Activated naive CD8-positive, alpha-beta T cell (primary cell): ENCODE measurements around the gene SDK2.
A peak's percentile ranks its signal among the peaks of the same experiment; 100 is the strongest.

Source experiments
- H3K27ac Mint-ChIP-seq: one replicate; pipeline ENCODE4 v1.8.0; 2021; ENCODE audit warnings: mixed read lengths
- H3K27me3 Mint-ChIP-seq: one replicate; pipeline ENCODE4 v1.8.0; 2021; ENCODE audit warnings: mixed read lengths
- H3K36me3 Mint-ChIP-seq: one replicate; pipeline ENCODE4 v1.8.0; 2021; ENCODE audit warnings: mixed read lengths
- H3K4me1 Mint-ChIP-seq: one replicate; pipeline ENCODE4 v1.8.0; 2021; ENCODE audit warnings: low read depth, mixed read lengths
- H3K4me3 Mint-ChIP-seq: one replicate; pipeline ENCODE4 v1.8.0; 2021; ENCODE audit warnings: mild to moderate bottlenecking, mixed read lengths
- H3K9me3 Mint-ChIP-seq: one replicate; pipeline ENCODE4 v1.8.0; 2021; ENCODE audit warnings: low read depth, mixed read lengths

SDK2 gene

GRCh38 chr17:73595931-73596330 is 48.3 kb downstream of the SDK2 start:
- Mint-ChIP-seq H3K4me3 (no peak overlapping the region), H3K9me3 (no peaks in the 10 kb centered on the region), H3K27ac (no peak overlapping the region)

DNA sequence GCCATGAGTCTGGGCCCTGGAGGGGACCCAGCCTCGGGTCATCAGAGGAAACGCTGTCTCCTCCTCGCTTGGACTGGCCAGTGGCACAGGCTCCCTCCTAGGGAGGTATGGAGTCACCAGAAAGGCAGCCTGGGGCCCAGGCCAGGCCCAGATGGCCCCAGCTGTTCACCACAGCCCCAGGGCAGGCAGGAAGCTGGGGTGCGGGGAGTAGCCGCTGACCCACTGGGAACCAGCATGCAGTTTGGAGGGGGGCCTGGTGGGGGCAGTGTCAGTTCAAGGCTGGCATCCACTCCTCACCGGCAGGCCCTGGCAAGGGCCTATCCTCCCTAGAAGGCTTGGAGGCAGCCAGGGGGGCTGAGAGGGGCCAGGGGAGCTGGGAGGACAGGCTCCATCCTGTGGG is 48.8 kb downstream of the SDK2 start:
- Mint-ChIP-seq H3K4me1 (peaks cover 62% of the 10 kb centered on the region), H3K36me3 (no peaks in the 10 kb centered on the region), H3K9me3 (no peaks in the 10 kb centered on the region), H3K27ac (no peak overlapping the region), H3K4me3 (no peak overlapping the region), H3K27me3 (no peaks in the 10 kb centered on the region)

More at GRCh38 chr17:73595931-73596330, 48.3 kb downstream of the SDK2 start:
- Mint-ChIP-seq H3K36me3 (no peaks in the 10 kb centered on the region), H3K4me1 (peaks cover 59% of the 10 kb centered on the region), H3K27me3 (no peaks in the 10 kb centered on the region)

DNA sequence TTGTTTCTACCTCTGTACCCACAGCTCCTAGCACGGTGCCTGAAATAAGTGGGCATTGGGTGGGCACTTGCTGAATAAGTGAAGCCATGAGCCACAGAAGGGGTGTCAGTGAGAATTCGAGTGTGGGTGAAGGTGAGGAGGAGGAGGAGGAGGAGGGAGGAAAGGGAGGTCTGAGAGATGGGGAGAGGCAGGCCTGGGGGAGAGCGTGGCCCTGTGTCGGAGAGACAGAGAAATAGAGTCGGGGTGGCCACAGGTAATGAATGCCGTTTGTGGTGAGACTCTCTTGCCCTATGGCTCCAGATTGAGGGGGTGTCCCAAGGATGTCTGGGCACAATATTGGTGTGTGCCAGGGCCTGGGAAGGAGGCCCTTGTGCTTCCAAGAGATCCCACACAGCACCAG is 49.2 kb downstream of the SDK2 start:
- H3K27ac Mint-ChIP-seq, result peak overlapping the region; percentile 36
- H3K27me3 Mint-ChIP-seq, result no peaks in the 10 kb centered on the region
- H3K9me3 Mint-ChIP-seq, result no peaks in the 10 kb centered on the region
- no peak overlapping the region for H3K4me3 Mint-ChIP-seq
- H3K4me1 Mint-ChIP-seq, result peaks cover 66% of the 10 kb centered on the region
- H3K36me3 Mint-ChIP-seq, result no peaks in the 10 kb centered on the region

DNA sequence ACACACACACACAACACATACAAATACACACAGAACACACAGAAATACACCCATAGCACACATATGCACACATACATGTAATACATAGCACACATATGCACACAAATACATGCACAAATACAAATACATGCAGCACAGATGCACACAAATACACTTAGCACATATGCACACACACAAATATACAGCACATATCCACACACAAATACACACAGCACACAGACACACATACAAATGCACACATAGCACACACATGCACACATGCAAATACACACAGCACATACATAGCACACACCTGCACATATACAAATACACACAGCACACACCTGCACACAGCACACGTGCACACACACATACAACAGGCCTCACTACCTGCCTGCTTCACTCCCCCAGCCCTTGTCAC is 49.6 kb downstream of the SDK2 start:
- no peaks in the 10 kb centered on the region for H3K27me3 Mint-ChIP-seq
- H3K4me1 Mint-ChIP-seq, result peaks cover 71% of the 10 kb centered on the region
- H3K36me3 Mint-ChIP-seq, result no peaks in the 10 kb centered on the region
- H3K9me3 Mint-ChIP-seq, result no peaks in the 10 kb centered on the region
- H3K27ac Mint-ChIP-seq, result peak overlapping the region; percentile 36
- no peak overlapping the region for H3K4me3 Mint-ChIP-seq

- Mint-ChIP-seq H3K4me1 (peaks cover 77% of the 10 kb centered on the region), H3K9me3 (no peaks in the 10 kb centered on the region)
These were observed 50.2 kb downstream of the SDK2 start for GRCh38 chr17:73594025-73594424.

DNA sequence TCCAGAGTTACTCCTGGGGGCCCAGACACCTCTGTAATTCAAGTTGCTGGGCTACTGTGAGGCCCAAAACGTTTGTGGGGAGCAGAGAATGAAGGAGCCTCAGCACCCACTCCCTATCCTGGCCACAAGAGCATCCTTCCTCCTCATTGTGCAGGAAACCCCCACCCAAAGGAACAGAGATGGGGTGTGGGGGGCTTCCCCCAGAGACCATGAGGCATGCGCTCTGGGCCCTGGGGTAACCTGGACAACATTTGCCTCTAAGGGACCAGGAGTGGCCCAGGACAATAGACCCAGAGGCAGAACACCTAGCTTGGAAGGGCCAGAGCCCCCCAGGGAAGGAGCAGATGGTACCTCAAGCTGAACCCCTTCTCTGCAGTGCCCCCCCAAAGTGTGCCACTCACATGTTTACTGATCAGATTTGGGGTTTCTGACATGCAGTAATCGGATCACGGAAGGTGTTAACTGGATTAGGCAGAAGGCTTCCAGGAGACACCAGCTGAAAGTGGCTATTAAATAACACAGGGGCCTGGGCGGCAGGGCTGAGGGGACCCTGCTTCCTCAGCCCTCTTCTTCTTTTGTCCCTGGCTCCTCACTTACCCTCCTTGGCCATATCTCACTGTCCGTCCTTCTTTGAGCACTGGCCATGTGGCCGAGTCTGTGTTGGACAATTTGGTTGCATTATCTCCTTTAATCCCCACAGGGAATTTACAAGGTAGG is 50.8 kb downstream of the SDK2 start:
- Mint-ChIP-seq H3K27ac (peak overlapping the region; percentile 92), H3K4me3 (no peak overlapping the region), H3K36me3 (no peaks in the 10 kb centered on the region), H3K4me1 (peaks cover 83% of the 10 kb centered on the region), H3K9me3 (no peaks in the 10 kb centered on the region), H3K27me3 (no peaks in the 10 kb centered on the region)

More at GRCh38 chr17:73594025-73594424, 50.2 kb downstream of the SDK2 start:
- Mint-ChIP-seq H3K27me3 (no peaks in the 10 kb centered on the region), H3K4me3 (no peak overlapping the region), H3K27ac (peak overlapping the region; percentile 36), H3K36me3 (no peaks in the 10 kb centered on the region)

DNA sequence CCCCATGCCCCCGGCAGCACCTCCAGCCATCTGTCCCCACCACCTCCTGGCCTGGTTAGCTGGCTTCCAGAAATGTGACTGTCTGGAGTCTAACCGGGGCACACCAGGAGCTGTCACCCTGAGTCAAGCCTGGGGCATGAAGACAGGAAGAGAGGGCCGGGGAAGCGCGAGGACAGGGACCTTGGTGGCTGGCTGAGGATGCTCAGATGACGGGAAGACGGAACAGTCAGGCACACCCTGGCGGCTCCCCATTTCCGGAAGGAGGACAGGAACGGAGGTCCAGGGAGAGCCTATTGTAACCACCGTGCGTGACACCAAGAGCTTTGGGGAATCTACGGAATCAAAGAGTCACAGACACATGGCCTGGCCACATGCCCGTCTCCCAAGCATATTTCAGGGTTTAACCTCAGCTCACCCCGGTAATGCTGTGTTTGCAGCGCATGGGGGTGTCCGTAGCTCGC is 51.7 kb downstream of the SDK2 start:
- no peaks in the 10 kb centered on the region for H3K27me3 Mint-ChIP-seq
- peak overlapping the region; percentile 92 for H3K27ac Mint-ChIP-seq
- peaks cover 89% of the 10 kb centered on the region for H3K4me1 Mint-ChIP-seq
- peak overlapping the region; percentile 69 for H3K4me3 Mint-ChIP-seq
- no peaks in the 10 kb centered on the region for H3K9me3 Mint-ChIP-seq
- H3K36me3 Mint-ChIP-seq, result no peaks in the 10 kb centered on the region

DNA sequence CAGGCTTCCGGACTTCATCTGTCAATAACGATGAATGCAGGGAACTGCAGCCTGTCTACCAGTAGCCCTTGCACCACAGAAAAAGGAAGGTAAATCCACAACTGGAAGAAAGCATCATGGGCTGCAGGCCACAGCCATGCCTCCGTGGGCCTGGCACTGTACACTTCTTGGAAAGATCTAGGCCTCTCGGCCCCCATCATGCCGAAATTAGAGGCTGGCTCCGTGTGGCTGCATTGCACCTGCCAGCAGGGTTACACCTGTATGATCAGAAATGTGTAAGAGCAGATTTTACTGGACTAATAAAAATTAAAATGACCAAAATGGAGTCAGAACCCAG is 52.2 kb downstream of the SDK2 start:
- Mint-ChIP-seq H3K4me3 (peak overlapping the region; percentile 69), H3K9me3 (no peaks in the 10 kb centered on the region), H3K4me1 (peaks cover 86% of the 10 kb centered on the region), H3K36me3 (no peaks in the 10 kb centered on the region), H3K27me3 (no peaks in the 10 kb centered on the region), H3K27ac (peak overlapping the region; percentile 92)

DNA sequence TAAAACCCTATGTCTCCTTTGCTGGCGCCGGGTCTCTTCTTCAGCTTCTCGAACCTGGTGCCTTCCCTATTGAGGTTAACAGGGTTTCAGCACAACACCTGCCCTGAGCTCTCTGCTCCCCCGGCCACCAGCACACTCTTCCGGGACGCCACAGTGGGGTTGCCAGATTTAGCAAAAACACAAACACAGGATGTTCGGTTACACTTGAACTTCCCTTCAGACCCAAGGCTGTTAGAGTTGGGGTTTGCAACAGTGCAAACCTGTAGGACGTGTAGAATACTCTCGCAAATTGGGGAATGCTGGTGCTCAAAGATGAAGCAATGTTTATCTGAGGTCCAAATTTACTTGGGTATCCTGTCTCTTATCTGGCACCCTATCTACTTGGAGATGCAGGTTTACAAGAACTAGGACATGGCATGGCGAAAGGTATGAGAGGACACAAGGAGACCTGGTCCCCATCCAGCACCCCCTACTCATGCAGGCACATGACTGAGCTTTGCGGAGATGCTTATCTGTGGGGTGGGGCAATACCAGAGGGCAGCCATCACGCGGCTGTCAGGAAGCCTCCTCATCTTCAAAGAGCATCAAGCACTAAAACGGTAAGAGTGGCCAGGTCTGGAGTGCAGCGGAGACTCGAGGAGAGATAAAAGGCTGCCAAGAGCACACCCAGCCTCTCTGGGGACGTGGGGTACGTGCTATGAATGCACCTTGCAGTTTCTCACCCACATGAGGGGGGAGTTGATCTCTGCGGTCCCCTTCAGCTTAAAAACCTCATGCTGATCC is 52.8 kb downstream of the SDK2 start:
- Mint-ChIP-seq H3K36me3 (no peaks in the 10 kb centered on the region), H3K4me1 (peaks cover 86% of the 10 kb centered on the region), H3K27ac (peak overlapping the region; percentile 92), H3K9me3 (no peaks in the 10 kb centered on the region), H3K27me3 (no peaks in the 10 kb centered on the region), H3K4me3 (peak overlapping the region; percentile 69)

GRCh38 chr17:73589363-73589980 is 54.8 kb downstream of the SDK2 start:
- no peak overlapping the region for H3K4me3 Mint-ChIP-seq
- peak overlapping the region; percentile 36 for H3K27ac Mint-ChIP-seq
- H3K36me3 Mint-ChIP-seq, result no peaks in the 10 kb centered on the region
- peaks cover 78% of the 10 kb centered on the region for H3K4me1 Mint-ChIP-seq
- H3K9me3 Mint-ChIP-seq, result no peaks in the 10 kb centered on the region
- no peaks in the 10 kb centered on the region for H3K27me3 Mint-ChIP-seq

DNA sequence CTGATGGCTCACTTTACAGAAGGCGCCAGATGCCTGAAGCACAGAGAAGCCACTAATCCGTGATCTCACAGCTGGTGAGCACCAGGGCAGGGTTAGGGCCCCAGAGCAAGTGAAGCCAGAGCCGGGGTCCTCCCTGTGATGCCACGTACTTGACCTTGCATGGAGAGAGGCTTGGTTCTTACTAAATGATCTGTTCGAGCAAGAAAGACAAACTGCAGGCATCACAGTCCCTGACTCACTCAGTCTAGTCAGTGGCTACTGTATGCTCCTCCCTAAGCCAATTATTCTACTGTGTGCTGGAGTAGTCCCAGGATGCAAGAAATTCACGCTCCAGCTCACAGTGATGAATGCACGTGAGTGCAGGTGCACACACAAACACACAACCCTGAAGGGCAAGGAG is 55.4 kb downstream of the SDK2 start:
- H3K4me1 Mint-ChIP-seq, result peaks cover 72% of the 10 kb centered on the region
- H3K4me3 Mint-ChIP-seq, result no peak overlapping the region
- no peaks in the 10 kb centered on the region for H3K9me3 Mint-ChIP-seq
- no peaks in the 10 kb centered on the region for H3K27me3 Mint-ChIP-seq
- H3K27ac Mint-ChIP-seq, result no peak overlapping the region
- no peaks in the 10 kb centered on the region for H3K36me3 Mint-ChIP-seq

DNA sequence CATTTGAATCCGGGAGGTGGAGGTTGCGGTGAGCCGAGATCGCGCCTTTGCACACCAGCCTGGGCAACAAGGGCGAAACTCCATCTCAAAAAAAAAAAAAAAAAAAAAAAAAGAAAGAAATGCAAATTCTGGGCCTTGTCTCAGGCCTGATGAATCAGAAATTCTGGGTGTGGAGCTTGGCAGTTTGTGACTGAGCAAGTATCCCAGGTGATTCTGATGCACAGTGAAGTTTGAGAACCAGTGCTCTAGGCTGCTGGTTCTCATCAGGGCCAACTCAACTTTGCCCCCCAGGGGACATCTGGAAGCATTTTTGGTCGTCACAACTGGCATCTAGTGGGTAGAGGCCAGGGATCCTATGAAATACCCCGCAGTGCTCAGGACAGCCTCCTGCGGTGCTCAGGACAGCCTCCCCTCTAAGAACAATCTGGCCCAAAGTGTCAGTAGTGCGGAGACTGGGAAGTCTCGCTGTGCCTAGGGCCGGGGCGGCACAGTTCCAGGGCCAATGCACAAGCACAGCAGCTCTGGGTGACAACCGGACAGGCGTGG is 55.9 kb downstream of the SDK2 start:
- Mint-ChIP-seq H3K27me3 (no peaks in the 10 kb centered on the region), H3K27ac (no peak overlapping the region), H3K36me3 (no peaks in the 10 kb centered on the region), H3K4me3 (no peak overlapping the region), H3K4me1 (peaks cover 68% of the 10 kb centered on the region), H3K9me3 (no peaks in the 10 kb centered on the region)

GRCh38 chr17:73586921-73587602 is 57.2 kb downstream of the SDK2 start:
- Mint-ChIP-seq H3K27me3 (no peaks in the 10 kb centered on the region), H3K4me3 (no peak overlapping the region), H3K27ac (no peak overlapping the region), H3K9me3 (no peaks in the 10 kb centered on the region), H3K4me1 (peaks cover 54% of the 10 kb centered on the region), H3K36me3 (no peaks in the 10 kb centered on the region)

DNA sequence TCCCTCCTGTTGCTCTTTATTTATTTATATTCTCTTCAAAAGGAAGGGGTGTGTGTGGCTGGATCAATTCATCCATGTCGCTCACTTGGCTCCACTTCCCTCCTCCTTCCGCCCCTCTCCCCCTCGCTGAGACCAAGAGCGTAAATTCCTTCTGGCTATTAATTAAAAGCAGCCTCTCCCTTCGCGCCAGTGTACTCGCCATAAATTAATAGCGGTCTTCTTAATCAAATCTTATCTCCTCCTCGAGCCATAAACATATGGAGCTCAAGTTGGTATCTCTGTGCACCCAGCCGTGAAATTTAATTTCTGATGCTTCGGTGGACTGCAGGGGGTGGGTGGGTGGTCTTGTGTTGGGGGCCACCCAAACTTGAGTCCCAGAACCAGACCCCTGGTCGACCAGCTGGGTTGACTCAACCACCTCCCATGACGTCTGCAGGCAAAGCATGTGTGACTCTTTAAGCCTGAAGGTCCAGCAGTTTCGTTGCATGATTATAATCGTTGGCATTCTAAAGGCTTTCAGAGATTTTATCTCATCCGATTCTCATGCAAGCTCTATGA is 57.9 kb downstream of the SDK2 start:
- H3K4me3 Mint-ChIP-seq, result no peak overlapping the region
- H3K27ac Mint-ChIP-seq, result no peak overlapping the region
- peaks cover 47% of the 10 kb centered on the region for H3K4me1 Mint-ChIP-seq
- H3K9me3 Mint-ChIP-seq, result no peaks in the 10 kb centered on the region
- no peaks in the 10 kb centered on the region for H3K36me3 Mint-ChIP-seq
- H3K27me3 Mint-ChIP-seq, result no peaks in the 10 kb centered on the region
